Prostate gland (tissue), 2 donors: ENCODE data around the gene SELENOK. TPM values are rescaled to one million over a fixed set of nuclear protein-coding genes. Genes with fewer than 3 reads are reported as not detected.

Source experiments
- DNase-seq: peaks from one replicate; pipeline ENCODE4 v3.0.0-alpha.2; 2019; ENCODE audit warnings: low spot score
- H3K27ac ChIP-seq, 2 donors: fragments of 200-600 bp; sonication (generic); 2 replicates each; pipeline ENCODE4 v1.5.1; 2017 to 2019
- H3K27me3 ChIP-seq: fragments of 200-600 bp; sonication (generic); replicated peaks from 2 replicates; pipeline ENCODE4 v1.5.1; 2019; ENCODE audit not compliant: insufficient read depth
- H3K36me3 ChIP-seq, 2 donors: fragments of 200-600 bp; sonication (generic); 1 replicate in 1 of 2; 2 replicates in 1 of 2; pipeline versions ENCODE4 v1.5.1 to v1.8.1; 2017 to 2019
- H3K4me1 ChIP-seq: fragments of 200-600 bp; sonication (generic); replicated peaks from 2 replicates; pipeline ENCODE4 v1.5.1; 2019
- H3K4me3 ChIP-seq, 2 donors: fragments of 200-600 bp; sonication (generic); 2 replicates each; pipeline ENCODE4 v1.5.1; 2017 to 2019
- H3K9me3 ChIP-seq: fragments of 200-600 bp; sonication (generic); 2 replicates; pipeline ENCODE4 v1.5.1; 2017
- CTCF ChIP-seq, 4 experiments: fragments of 200-600 bp in 2 of 4; fragments of 450-650 bp in 2 of 4; sonication (generic) in 2 of 4; IDR thresholded peaks; 1 replicate in 3 of 4; 2 replicates in 1 of 4; pipeline ENCODE4 v1.5.1; 2016 to 2019; ENCODE audit warnings: antibody characterized with exemption in 4 of 4, mild to moderate bottlenecking in 2 of 4, moderate library complexity in 2 of 4
- POLR2A ChIP-seq: fragments of 450-650 bp; IDR thresholded peaks from one replicate; pipeline ENCODE4 v1.6.1; 2016; ENCODE audit warnings: antibody characterized with exemption, mild to moderate bottlenecking
- POLR2AphosphoS5 ChIP-seq: sonication (generic); formaldehyde crosslinking; IDR thresholded peaks from one replicate; pipeline ENCODE4 v1.6.1; 2017; ENCODE audit warnings: antibody characterized with exemption
- WGBS: methylation state at CpG from one replicate; pipeline ENCODE4 v1.1.5; 2018; 5-methylcytosine and 5-hydroxymethylcytosine counted together
- intact Hi-C: fragments of 100-400 bp; cut with DNase I; formaldehyde crosslinking; loops from one replicate; pipeline ENCODE4 v1.14.2; 2022
- total RNA-seq, 2 donors: library from RNA; depleted of rRNA; stranded (reverse); fragments of >200 nt; gene quantifications; one replicate each; pipeline ENCODE4 v1.1.0, GENCODE V29; 2016

The SELENOK gene
- total RNA-seq, 2 donors from 2014 or later: 48.5 to 51.1 TPM

- no peaks in the 10 kb centered on the region for H3K4me1 ChIP-seq
- no peak for DNase-seq
- H3K27me3 ChIP-seq: no peaks in the 10 kb centered on the region
- no peak overlapping the region for H3K4me3 ChIP-seq
- peaks cover 0 to 8% of the 10 kb centered on the region in 2 donors for H3K36me3 ChIP-seq
- H3K27ac ChIP-seq: no peak overlapping the region
- 85% methylated on average over 4 of the region's 4 CpGs for WGBS
- no peaks in the 10 kb centered on the region for H3K9me3 ChIP-seq
- intact Hi-C loops: no loop called here
- TF ChIP-seq POLR2A (no peak), POLR2AphosphoS5 (no peak), CTCF (IDR thresholded peaks at IDR 0.05) (no peak)
Measured at GRCh38 chr3:53860196-53860595, 31.5 kb downstream of the SELENOK start.

- Histone ChIP-seq H3K4me3 (no peak overlapping the region), H3K4me1 (no peaks in the 10 kb centered on the region), H3K36me3 (peaks cover 0 to 2% of the 10 kb centered on the region in 2 donors), H3K27ac (no peak overlapping the region), H3K27me3 (no peaks in the 10 kb centered on the region), H3K9me3 (no peaks in the 10 kb centered on the region)
- TF ChIP-seq POLR2A (no peak), POLR2AphosphoS5 (no peak), CTCF (IDR thresholded peaks at IDR 0.05) (no peak)
- DNase-seq: no peak
- intact Hi-C loops: no loop called here
- 81% methylated on average over 6 of the region's 6 CpGs for WGBS
Measured at GRCh38 chr3:53859178-53859577, 32.5 kb downstream of the SELENOK start.

- H3K27me3 ChIP-seq: no peaks in the 10 kb centered on the region
- TF ChIP-seq CTCF (IDR thresholded peaks at IDR 0.05) (no peak), POLR2AphosphoS5 (no peak), POLR2A (no peak)
- no peaks in the 10 kb centered on the region for H3K36me3 ChIP-seq
- H3K9me3 ChIP-seq: no peaks in the 10 kb centered on the region
- WGBS: 91% methylated on average over 7 of the region's 7 CpGs
- intact Hi-C loops: no loop called here
- DNase-seq: no peak
- H3K4me3 ChIP-seq: no peak overlapping the region
- no peak overlapping the region for H3K27ac ChIP-seq
- H3K4me1 ChIP-seq: no peaks in the 10 kb centered on the region
Measured at GRCh38 chr3:53858096-53858741, 33.4 kb downstream of the SELENOK start.

- Histone ChIP-seq H3K27me3 (no peaks in the 10 kb centered on the region), H3K27ac (no peak overlapping the region), H3K4me3 (no peak overlapping the region), H3K36me3 (no peaks in the 10 kb centered on the region), H3K4me1 (no peaks in the 10 kb centered on the region), H3K9me3 (no peaks in the 10 kb centered on the region)
- TF ChIP-seq POLR2AphosphoS5 (no peak), POLR2A (no peak)
- WGBS: 81% methylated on average over 7 of the region's 7 CpGs
- no peak for DNase-seq
- intact Hi-C loops: no loop called here
Measured at GRCh38 chr3:53856964-53857363, 34.7 kb downstream of the SELENOK start.

GRCh38 chr3:53850895-53851294 is 40.8 kb downstream of the SELENOK start:
- Histone ChIP-seq H3K4me3 (no peak overlapping the region), H3K27me3 (no peaks in the 10 kb centered on the region), H3K4me1 (no peaks in the 10 kb centered on the region), H3K36me3 (no peaks in the 10 kb centered on the region), H3K9me3 (no peaks in the 10 kb centered on the region), H3K27ac (no peak overlapping the region)
- DNase-seq: no peak
- 64% methylated on average over 5 of the region's 5 CpGs for WGBS
- no peak for TF ChIP-seq POLR2AphosphoS5
- TF ChIP-seq POLR2A: no peak
- TF ChIP-seq CTCF (IDR thresholded peaks at IDR 0.05): no peak
- intact Hi-C loops: no loop called here
